Trophoblast cell (in vitro differentiated cells and primary cell): ENCODE measurements around the gene TSPEAR.
A peak's percentile ranks its signal among the peaks of the same experiment; 100 is the strongest.

Source experiments
- DNase-seq, 2 donors: peaks; one replicate each; pipeline ENCODE4 v3.0.0-alpha.2; 2016
- H2AFZ ChIP-seq: 2 replicates; pipeline ENCODE4 v1.6.1; 2013; ENCODE audit warnings: low read length, moderate library complexity, mild to moderate bottlenecking; ENCODE audit not compliant: insufficient read depth, poor library complexity
- H2AK5ac ChIP-seq: 2 replicates; pipeline ENCODE4 v1.6.1; 2013; ENCODE audit warnings: mild to moderate bottlenecking, low read length
- H2BK120ac ChIP-seq: 2 replicates; pipeline ENCODE4 v1.6.1; 2013; ENCODE audit warnings: low read length, mild to moderate bottlenecking, moderate library complexity; ENCODE audit not compliant: insufficient read depth, poor library complexity
- H2BK12ac ChIP-seq: 2 replicates; pipeline ENCODE4 v1.6.1; 2013; ENCODE audit warnings: mild to moderate bottlenecking, low read length, moderate library complexity
- H2BK5ac ChIP-seq: 2 replicates; pipeline ENCODE4 v1.6.1; 2013; ENCODE audit warnings: low read length, low read depth, moderate library complexity, mild to moderate bottlenecking; ENCODE audit not compliant: poor library complexity
- H3K14ac ChIP-seq: 2 replicates; pipeline ENCODE4 v1.6.1; 2013; ENCODE audit warnings: mild to moderate bottlenecking, low read length
- H3K18ac ChIP-seq: 2 replicates; pipeline ENCODE4 v1.6.1; 2013; ENCODE audit warnings: mild to moderate bottlenecking, low read length
- H3K23ac ChIP-seq: 2 replicates; pipeline ENCODE4 v1.6.1; 2013; ENCODE audit warnings: low read length
- H3K27ac ChIP-seq: 2 replicates; pipeline ENCODE4 v1.5.1; 2013; ENCODE audit warnings: low read depth, mild to moderate bottlenecking, inconsistent platforms, low read length, moderate library complexity
- H3K27me3 ChIP-seq: 2 replicates; pipeline ENCODE4 v1.6.1; 2013; ENCODE audit warnings: inconsistent platforms, mild to moderate bottlenecking, low read length, moderate library complexity; ENCODE audit not compliant: insufficient read depth
- H3K36me3 ChIP-seq, 2 experiments: 1 replicate in 1 of 2; 2 replicates in 1 of 2; pipeline ENCODE4 v1.6.1; 2013; ENCODE audit warnings: low read length in 2 of 2, mild to moderate bottlenecking in 2 of 2, moderate library complexity in 1 of 2; ENCODE audit not compliant: insufficient read depth in 2 of 2, control insufficient read depth in 1 of 2
- H3K4ac ChIP-seq: 2 replicates; pipeline ENCODE4 v1.6.1; 2013; ENCODE audit warnings: low read depth, mild to moderate bottlenecking, low read length, moderate library complexity
- H3K4me1 ChIP-seq, 2 experiments: 1 replicate in 1 of 2; 2 replicates in 1 of 2; pipeline ENCODE4 v1.6.1; 2013; ENCODE audit warnings: low read length in 2 of 2, mild to moderate bottlenecking in 2 of 2, moderate library complexity in 1 of 2; ENCODE audit not compliant: insufficient read depth in 2 of 2, control insufficient read depth in 1 of 2
- H3K4me2 ChIP-seq: 2 replicates; pipeline ENCODE4 v1.6.1; 2013; ENCODE audit warnings: inconsistent platforms, mild to moderate bottlenecking, low read length, moderate library complexity
- H3K4me3 ChIP-seq: 2 replicates; pipeline ENCODE4 v1.5.1; 2013; ENCODE audit warnings: mild to moderate bottlenecking, low read depth, low read length, inconsistent platforms
- H3K79me1 ChIP-seq: one replicate; pipeline ENCODE4 v1.6.1; 2013; ENCODE audit warnings: low read length
- H3K79me2 ChIP-seq: 2 replicates; pipeline ENCODE4 v1.6.1; 2013; ENCODE audit warnings: low read length, mild to moderate bottlenecking; ENCODE audit not compliant: control insufficient read depth, insufficient read depth, poor library complexity
- H3K9ac ChIP-seq: 2 replicates; pipeline ENCODE4 v1.6.1; 2013; ENCODE audit warnings: mild to moderate bottlenecking, low read length
- H3K9me3 ChIP-seq: 2 replicates; pipeline ENCODE4 v1.6.1; 2013; ENCODE audit warnings: low read depth, mild to moderate bottlenecking, control low read depth, inconsistent platforms, low read length; ENCODE audit not compliant: insufficient read depth
- H4K12ac ChIP-seq: 2 replicates; pipeline ENCODE4 v1.6.1; 2013; ENCODE audit warnings: low read depth, mild to moderate bottlenecking, low read length, moderate library complexity
- H4K8ac ChIP-seq: 2 replicates; pipeline ENCODE4 v1.6.1; 2013; ENCODE audit warnings: low read depth, mild to moderate bottlenecking, low read length, moderate library complexity
- H4K91ac ChIP-seq: one replicate; pipeline ENCODE4 v1.6.1; 2013; ENCODE audit warnings: low read depth, mild to moderate bottlenecking, low read length, moderate library complexity
- WGBS: extraction: QIAGEN DNeasy Blood & Tissue Kit; methylation state at CpG from one replicate; pipeline ENCODE4 v1.1.7; 2013; ENCODE audit warnings: missing lambda C conversion rate; ENCODE audit not compliant: insufficient read length, insufficient coverage; ENCODE audit errors: extremely low coverage; 5-methylcytosine and 5-hydroxymethylcytosine counted together

Gene TSPEAR

DNA sequence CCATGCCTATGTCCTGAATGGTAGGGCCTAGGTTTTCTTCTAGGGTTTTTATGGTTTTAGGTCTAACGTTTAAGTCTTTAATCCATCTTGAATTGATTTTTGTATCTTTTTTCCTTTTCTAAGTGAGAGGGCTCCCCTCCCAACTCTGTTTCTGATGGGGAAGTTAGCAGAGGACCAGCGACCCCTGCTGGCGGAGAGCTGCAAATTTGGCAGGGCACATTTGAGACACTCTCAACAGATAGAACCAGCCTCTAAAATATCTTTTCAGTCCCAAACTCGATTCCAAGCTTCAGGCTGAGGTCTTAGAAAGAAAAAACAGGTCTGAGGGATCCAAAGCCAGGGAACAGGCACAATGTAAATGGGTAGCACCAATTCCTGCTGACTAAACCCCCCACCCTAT, 223.5 kb downstream of the TSPEAR start:
- H3K9me3 ChIP-seq: peaks cover 6% of the 10 kb centered on the region
- no peak overlapping the region for H3K27ac ChIP-seq
- DNase-seq: peak in 1 of 2 donors; percentile 17
- H2BK5ac ChIP-seq: no peak overlapping the region
- no peak overlapping the region for H2AFZ ChIP-seq
- no peak overlapping the region for H4K8ac ChIP-seq
- no peak overlapping the region for H3K4me2 ChIP-seq
- no peak overlapping the region for H2BK120ac ChIP-seq
- no peaks in the 10 kb centered on the region for H3K36me3 ChIP-seq
- no peak overlapping the region for H4K12ac ChIP-seq
- H3K4ac ChIP-seq: no peak overlapping the region
- H2BK12ac ChIP-seq: no peak overlapping the region
- H3K79me1 ChIP-seq: peaks cover 6% of the 10 kb centered on the region
- no peak overlapping the region for H2AK5ac ChIP-seq
- no CpG with 5 or more reads among the region's 4 CpGs for WGBS
- no peak overlapping the region for H3K18ac ChIP-seq
- peaks cover under 1 to 5% of the 10 kb centered on the region in 2 experiments for H3K4me1 ChIP-seq
- H3K9ac ChIP-seq: no peak overlapping the region
- H3K14ac ChIP-seq: no peak overlapping the region
- H3K27me3 ChIP-seq: no peaks in the 10 kb centered on the region
- no peaks in the 10 kb centered on the region for H3K79me2 ChIP-seq
- no peak overlapping the region for H3K23ac ChIP-seq
- H4K91ac ChIP-seq: no peak overlapping the region
- no peak overlapping the region for H3K4me3 ChIP-seq

- Histone ChIP-seq H3K18ac (no peak overlapping the region), H4K91ac (no peak overlapping the region), H3K79me2 (no peaks in the 10 kb centered on the region), H3K14ac (no peak overlapping the region), H2BK120ac (no peak overlapping the region), H2AK5ac (no peak overlapping the region), H3K9ac (no peak overlapping the region), H3K27me3 (no peaks in the 10 kb centered on the region), H2BK5ac (no peak overlapping the region), H3K4me1 (peaks cover 2 to 7% of the 10 kb centered on the region in 2 experiments), H3K79me1 (peaks cover 6% of the 10 kb centered on the region), H2AFZ (no peak overlapping the region), H4K8ac (no peak overlapping the region), H3K36me3 (no peaks in the 10 kb centered on the region), H3K4me3 (no peak overlapping the region), H3K27ac (no peak overlapping the region), H3K9me3 (no peaks in the 10 kb centered on the region), H3K4ac (no peak overlapping the region), H3K23ac (no peak overlapping the region), H3K4me2 (no peak overlapping the region), H2BK12ac (no peak overlapping the region), H4K12ac (no peak overlapping the region)
- no peak for DNase-seq
- WGBS: no CpG with 5 or more reads among the region's 16 CpGs
Measured at GRCh38 chr21:44486302-44486701, 225.1 kb downstream of the TSPEAR start.

DNA sequence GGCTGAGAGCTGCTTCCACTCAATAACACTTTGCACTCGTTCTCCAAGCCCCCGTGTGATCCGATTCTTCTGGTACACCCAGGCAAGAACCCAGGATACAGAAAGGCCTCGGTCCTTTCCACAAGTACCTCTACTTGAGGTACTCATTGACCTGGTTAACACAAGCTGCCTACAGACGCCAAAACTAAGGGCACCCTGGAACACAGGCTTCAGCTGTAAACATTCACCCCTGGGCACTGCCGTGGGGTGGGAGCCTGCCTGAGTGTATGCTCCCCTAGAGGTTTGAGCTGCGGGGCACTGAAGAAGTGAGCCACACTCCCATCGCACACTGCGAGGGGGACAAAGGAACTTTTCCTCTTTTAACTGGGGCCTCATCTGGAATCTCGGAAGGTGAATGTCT, 225.6 kb downstream of the TSPEAR start:
- Histone ChIP-seq H3K9ac (no peak overlapping the region), H3K4me2 (peak overlapping the region; percentile 17), H2BK5ac (no peak overlapping the region), H3K9me3 (no peaks in the 10 kb centered on the region), H2BK12ac (no peak overlapping the region), H3K79me2 (no peaks in the 10 kb centered on the region), H3K4me3 (no peak overlapping the region), H3K18ac (no peak overlapping the region), H3K23ac (no peak overlapping the region), H4K8ac (peak overlapping the region; percentile 23), H2BK120ac (no peak overlapping the region), H3K79me1 (peaks cover 6% of the 10 kb centered on the region), H3K36me3 (no peaks in the 10 kb centered on the region), H4K12ac (no peak overlapping the region), H4K91ac (peak overlapping the region; percentile 27), H3K27me3 (no peaks in the 10 kb centered on the region), H3K14ac (no peak overlapping the region), H2AK5ac (no peak overlapping the region), H3K27ac (no peak overlapping the region), H2AFZ (no peak overlapping the region), H3K4me1 (peaks cover 2 to 7% of the 10 kb centered on the region in 2 experiments), H3K4ac (no peak overlapping the region)
- no peak for DNase-seq
- no CpG with 5 or more reads among the region's 10 CpGs for WGBS

- peak overlapping the region; percentile 17 for H3K4me2 ChIP-seq
- no peak overlapping the region for H3K18ac ChIP-seq
- H2BK5ac ChIP-seq: no peak overlapping the region
- H4K12ac ChIP-seq: no peak overlapping the region
- H2AFZ ChIP-seq: peak overlapping the region; percentile 1
- H3K36me3 ChIP-seq: no peaks in the 10 kb centered on the region
- no peak overlapping the region for H2AK5ac ChIP-seq
- H3K4me3 ChIP-seq: peak overlapping the region; percentile 13
- DNase-seq: peak in 1 of 2 donors; percentile 42
- no peak overlapping the region for H3K4ac ChIP-seq
- H3K23ac ChIP-seq: no peak overlapping the region
- H3K79me1 ChIP-seq: peaks cover 6% of the 10 kb centered on the region
- H3K9ac ChIP-seq: no peak overlapping the region
- H3K27me3 ChIP-seq: no peaks in the 10 kb centered on the region
- no peak overlapping the region for H2BK120ac ChIP-seq
- H3K27ac ChIP-seq: no peak overlapping the region
- peak overlapping the region; percentile 27 for H4K91ac ChIP-seq
- H3K9me3 ChIP-seq: no peaks in the 10 kb centered on the region
- no peak overlapping the region for H2BK12ac ChIP-seq
- H4K8ac ChIP-seq: peak overlapping the region; percentile 23
- no peaks in the 10 kb centered on the region for H3K79me2 ChIP-seq
- H3K14ac ChIP-seq: no peak overlapping the region
- no CpG with 5 or more reads among the region's 25 CpGs for WGBS
- H3K4me1 ChIP-seq: peaks cover 2 to 7% of the 10 kb centered on the region in 2 experiments
Measured at GRCh38 chr21:44485254-44485793, 226.0 kb downstream of the TSPEAR start.
